Psoas muscle (tissue), 8 donors: ENCODE results near the gene FGR. TPM values are rescaled to one million over a fixed set of nuclear protein-coding genes. Genes with fewer than 3 reads are reported as not detected.
A peak's percentile ranks its signal among the peaks of the same experiment; 100 is the strongest.

Source experiments
- ATAC-seq, 4 donors: fragments of 200-7000 bp; cut with Tn5 transposase; one replicate each; pipeline ENCODE4 v1.9.1; 2020; ENCODE audit warnings: moderate library complexity in 3 of 4, mild to moderate bottlenecking in 2 of 4
- DNase-seq, 2 donors: peaks; one replicate each; pipeline ENCODE4 v3.0.0-alpha.2; 2020
- H3K27ac ChIP-seq: fragments of 200-600 bp; one replicate; pipeline ENCODE4 v1.8.0; 2022
- H3K27me3 ChIP-seq, 3 donors: fragments of 200-600 bp in 1 of 3; one replicate each; pipeline versions ENCODE4 v1.6.1 to v1.8.0; 2013 to 2022; ENCODE audit warnings: low read length in 2 of 3, mild to moderate bottlenecking in 2 of 3, moderate library complexity in 1 of 3; ENCODE audit not compliant: insufficient read depth in 3 of 3
- H3K36me3 ChIP-seq, 2 donors: fragments of 200-600 bp in 1 of 2; one replicate each; pipeline versions ENCODE4 v1.6.1 to v1.8.0; 2013 to 2022; ENCODE audit warnings: low read depth in 1 of 2, mild to moderate bottlenecking in 1 of 2, moderate library complexity in 1 of 2; ENCODE audit not compliant: insufficient read depth in 1 of 2
- H3K4me1 ChIP-seq: fragments of 200-600 bp; one replicate; pipeline ENCODE4 v1.8.0; 2022
- H3K4me3 ChIP-seq: fragments of 200-600 bp; one replicate; pipeline ENCODE4 v1.8.0; 2022; ENCODE audit warnings: mild to moderate bottlenecking
- H3K9me3 ChIP-seq: fragments of 200-600 bp; one replicate; pipeline ENCODE4 v1.8.0; 2022
- WGBS, 3 donors: extraction: QIAGEN DNeasy Blood & Tissue Kit; methylation state at CpG; one replicate each; pipeline versions ENCODE4 v1.1.6 to v1.1.7; 2013; 5-methylcytosine and 5-hydroxymethylcytosine counted together
- intact Hi-C, 2 donors: fragments of 100-400 bp; cut with DNase I; formaldehyde crosslinking; loops; one replicate each; pipeline versions ENCODE4 v1.11.0 to v1.14.2; 2022
- polyA plus RNA-seq, 3 donors: library from polyadenylated mRNA; stranded (reverse); fragments of 200-250 nt; gene quantifications; one replicate each; pipeline ENCODE4 v1.2.3, GENCODE V29; 2013
- total RNA-seq, 4 donors: library from RNA; stranded (reverse); fragmentation: NEBNext Ultra II Directional in 2 of 4; extraction: Animal tissue kit (Norgen Biotek cat#: 25700) in 2 of 4; gene quantifications; one replicate each; pipeline versions ENCODE4 v1.2.1 to v1.2.4, GENCODE V29; 2021 to 2023
- TF ChIP-seq, protein P1 (sequence below): fragments of 200-600 bp; IDR thresholded peaks from one replicate; pipeline ENCODE4 v1.8.0; 2022; ENCODE audit warnings: antibody characterized with exemption
- donor health status: healthy with polysubstance abuse.
- donor health status: DM: no; HTN: no; CAD: no; lungs with moderate emphysema.
- donor health status: Bipolar disorder and iron deficiency.
- donor health status: healthy.
- donor health status: DM: yes; HTN: yes; CAD: no.
- donor health status: DM: no; HTN: no; CAD: no.
- donor health status: DM: no; HTN: no; CAD: no.
- donor health status: DM: yes; HTN: yes; CAD: no.

Gene FGR
- total and polyA plus RNA-seq, 7 donors: 1.3 to 3.8 (median 2.8) TPM

DNA sequence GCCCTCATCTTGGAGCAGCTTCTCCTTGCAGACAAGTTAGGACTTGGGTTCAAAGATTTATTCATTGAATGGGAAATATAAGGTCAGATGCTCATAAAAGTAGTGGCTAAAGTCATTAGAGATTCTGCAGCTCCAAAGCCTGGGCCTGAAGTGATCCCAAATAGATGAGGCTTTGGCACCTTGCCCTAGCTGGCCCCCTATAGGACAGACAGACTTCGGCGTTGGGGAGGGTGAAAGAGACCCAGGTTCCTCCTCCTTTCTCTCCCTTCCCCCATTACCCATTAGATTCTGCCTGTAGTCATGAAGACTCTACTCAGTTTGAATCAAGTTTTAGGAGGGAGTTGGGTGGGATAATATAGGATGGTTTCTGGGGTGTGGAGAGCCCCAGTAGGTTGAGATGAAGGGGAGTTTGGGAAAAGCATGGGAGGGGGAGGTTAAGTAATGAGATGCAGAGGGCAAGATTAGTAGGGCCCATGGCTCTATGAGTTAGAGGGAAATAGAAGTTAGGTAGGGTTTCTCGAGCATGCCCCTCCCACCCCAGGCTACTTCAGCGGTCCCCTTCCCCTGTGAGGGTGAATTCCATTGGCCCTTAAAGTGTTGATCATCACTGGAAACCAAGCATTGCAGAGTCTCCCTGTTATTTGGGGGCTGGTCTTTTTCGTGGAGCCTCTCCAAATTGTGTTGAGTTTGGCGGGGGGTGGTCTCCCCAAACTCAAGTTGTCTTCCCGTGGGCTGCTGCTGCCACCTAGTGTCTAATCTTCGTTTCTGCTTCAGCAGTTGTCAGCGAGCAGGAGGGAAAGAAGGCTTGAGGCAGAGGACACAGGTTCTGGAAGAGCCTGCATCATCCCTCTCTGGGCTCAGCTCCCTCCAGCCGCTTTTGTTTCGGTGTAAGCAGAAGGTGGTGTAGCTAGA is 28.9 kb downstream of the FGR start:
- ATAC-seq (no peak), DNase-seq (no peak)
- TF ChIP-seq, protein P1, sequence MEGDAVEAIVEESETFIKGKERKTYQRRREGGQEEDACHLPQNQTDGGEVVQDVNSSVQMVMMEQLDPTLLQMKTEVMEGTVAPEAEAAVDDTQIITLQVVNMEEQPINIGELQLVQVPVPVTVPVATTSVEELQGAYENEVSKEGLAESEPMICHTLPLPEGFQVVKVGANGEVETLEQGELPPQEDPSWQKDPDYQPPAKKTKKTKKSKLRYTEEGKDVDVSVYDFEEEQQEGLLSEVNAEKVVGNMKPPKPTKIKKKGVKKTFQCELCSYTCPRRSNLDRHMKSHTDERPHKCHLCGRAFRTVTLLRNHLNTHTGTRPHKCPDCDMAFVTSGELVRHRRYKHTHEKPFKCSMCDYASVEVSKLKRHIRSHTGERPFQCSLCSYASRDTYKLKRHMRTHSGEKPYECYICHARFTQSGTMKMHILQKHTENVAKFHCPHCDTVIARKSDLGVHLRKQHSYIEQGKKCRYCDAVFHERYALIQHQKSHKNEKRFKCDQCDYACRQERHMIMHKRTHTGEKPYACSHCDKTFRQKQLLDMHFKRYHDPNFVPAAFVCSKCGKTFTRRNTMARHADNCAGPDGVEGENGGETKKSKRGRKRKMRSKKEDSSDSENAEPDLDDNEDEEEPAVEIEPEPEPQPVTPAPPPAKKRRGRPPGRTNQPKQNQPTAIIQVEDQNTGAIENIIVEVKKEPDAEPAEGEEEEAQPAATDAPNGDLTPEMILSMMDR: peak; percentile 84
- no peak overlapping the region for H3K27ac ChIP-seq
- intact Hi-C loops: loop anchor here (2.0 to 5.0 kb wide), 5 partner anchors 114 to 309 kb away; partner anchors contain the start of genes GPR3 (in 1 of the 2) and WASF2 (in 1 of the 2)
- no peak overlapping the region for H3K4me3 ChIP-seq
- H3K36me3 ChIP-seq: no peaks in the 10 kb centered on the region
- 10 to 16% (median 11%) methylated on average over 11 of the region's 11 CpGs for WGBS, 3 donors
- H3K27me3 ChIP-seq: no peaks in the 10 kb centered on the region
- H3K4me1 ChIP-seq: peaks cover 3% of the 10 kb centered on the region
- H3K9me3 ChIP-seq: no peaks in the 10 kb centered on the region

DNA sequence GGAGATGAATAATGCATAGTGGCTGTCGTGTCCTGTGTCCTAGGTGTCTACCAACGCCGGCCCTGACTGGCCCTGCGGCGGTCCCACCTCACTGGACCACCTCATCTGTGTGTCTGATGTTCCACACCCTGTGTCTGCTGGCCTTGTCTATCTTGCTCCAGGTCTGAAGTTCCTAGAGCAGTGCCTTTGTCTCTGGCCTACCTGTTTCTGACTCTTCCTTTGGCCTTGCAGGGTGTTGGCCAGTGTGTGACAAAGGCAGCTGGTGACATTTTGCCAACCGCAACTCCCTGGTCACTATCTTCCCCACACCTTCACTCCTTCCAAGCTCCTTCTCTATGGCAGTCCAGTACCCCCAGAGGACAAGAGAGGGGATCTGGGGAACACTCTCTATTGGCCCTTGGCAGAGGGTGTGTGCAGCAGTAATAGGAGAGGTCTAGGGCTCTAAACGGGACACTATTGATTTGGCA is 29.7 kb downstream of the FGR start:
- 74 to 79% (median 74%) methylated on average over 7 of the region's 7 CpGs for WGBS, 3 donors
- DNase-seq (no peak), ATAC-seq (no peak)
- Histone ChIP-seq H3K27me3 (no peaks in the 10 kb centered on the region), H3K27ac (no peak overlapping the region), H3K9me3 (no peaks in the 10 kb centered on the region), H3K36me3 (no peaks in the 10 kb centered on the region), H3K4me3 (no peak overlapping the region), H3K4me1 (peaks cover 10% of the 10 kb centered on the region)
- TF ChIP-seq, protein P1: no peak
- intact Hi-C loops: loop anchor here (5.0 kb wide), 3 partner anchors 113 to 308 kb away; partner anchors contain the start of gene WASF2 (in 1 of the 2)

DNA sequence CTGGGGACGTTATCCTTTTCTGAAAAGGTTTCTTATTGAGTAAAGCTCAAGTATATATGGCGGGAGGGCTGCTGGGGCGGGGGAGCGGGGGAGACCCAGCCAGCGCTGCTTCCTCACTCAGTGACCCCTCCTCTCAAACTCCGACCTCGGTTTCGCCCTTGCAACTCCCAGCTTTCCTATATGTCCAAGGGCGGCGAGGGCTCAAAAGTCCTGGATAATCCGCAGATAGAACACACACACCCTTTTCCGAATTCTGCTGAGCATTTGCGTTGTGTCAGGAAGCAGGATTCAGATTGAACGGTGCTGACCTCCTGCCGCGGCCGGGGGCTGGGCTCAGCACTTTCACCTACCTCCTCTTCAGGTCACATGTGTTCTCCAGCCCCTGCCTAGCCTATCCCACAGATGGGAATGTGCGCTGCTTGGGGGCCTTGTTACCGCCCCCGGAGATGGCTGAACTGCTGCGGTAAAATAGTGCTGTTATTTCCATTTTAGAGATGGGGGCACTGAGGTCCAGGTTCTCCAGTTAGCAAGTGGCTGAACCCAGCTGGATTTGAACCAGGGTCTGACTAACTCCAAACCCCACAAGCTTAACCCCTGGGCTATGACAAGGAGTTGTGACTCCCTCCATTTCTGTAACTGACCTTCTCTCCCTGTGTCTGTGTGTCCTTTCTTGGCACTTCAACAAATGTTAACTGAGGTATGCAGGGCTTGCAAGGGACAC is 30.2 kb downstream of the FGR start:
- H3K27ac ChIP-seq: peak overlapping the region; percentile 99
- WGBS, 3 donors: 55 to 56% (median 56%) methylated on average over 21 of the region's 21 CpGs
- peak overlapping the region; percentile 99 for H3K4me3 ChIP-seq
- intact Hi-C loops: loop anchor here (5.0 kb wide), 4 partner anchors 47 to 307 kb away; partner anchors contain the start of gene WASF2 (in 1 of the 2)
- no peaks in the 10 kb centered on the region for H3K36me3 ChIP-seq
- DNase-seq (no peak), ATAC-seq (no peak)
- no peaks in the 10 kb centered on the region for H3K9me3 ChIP-seq
- H3K27me3 ChIP-seq: no peaks in the 10 kb centered on the region
- H3K4me1 ChIP-seq: peaks cover 16% of the 10 kb centered on the region
- TF ChIP-seq, protein P1: no peak

DNA sequence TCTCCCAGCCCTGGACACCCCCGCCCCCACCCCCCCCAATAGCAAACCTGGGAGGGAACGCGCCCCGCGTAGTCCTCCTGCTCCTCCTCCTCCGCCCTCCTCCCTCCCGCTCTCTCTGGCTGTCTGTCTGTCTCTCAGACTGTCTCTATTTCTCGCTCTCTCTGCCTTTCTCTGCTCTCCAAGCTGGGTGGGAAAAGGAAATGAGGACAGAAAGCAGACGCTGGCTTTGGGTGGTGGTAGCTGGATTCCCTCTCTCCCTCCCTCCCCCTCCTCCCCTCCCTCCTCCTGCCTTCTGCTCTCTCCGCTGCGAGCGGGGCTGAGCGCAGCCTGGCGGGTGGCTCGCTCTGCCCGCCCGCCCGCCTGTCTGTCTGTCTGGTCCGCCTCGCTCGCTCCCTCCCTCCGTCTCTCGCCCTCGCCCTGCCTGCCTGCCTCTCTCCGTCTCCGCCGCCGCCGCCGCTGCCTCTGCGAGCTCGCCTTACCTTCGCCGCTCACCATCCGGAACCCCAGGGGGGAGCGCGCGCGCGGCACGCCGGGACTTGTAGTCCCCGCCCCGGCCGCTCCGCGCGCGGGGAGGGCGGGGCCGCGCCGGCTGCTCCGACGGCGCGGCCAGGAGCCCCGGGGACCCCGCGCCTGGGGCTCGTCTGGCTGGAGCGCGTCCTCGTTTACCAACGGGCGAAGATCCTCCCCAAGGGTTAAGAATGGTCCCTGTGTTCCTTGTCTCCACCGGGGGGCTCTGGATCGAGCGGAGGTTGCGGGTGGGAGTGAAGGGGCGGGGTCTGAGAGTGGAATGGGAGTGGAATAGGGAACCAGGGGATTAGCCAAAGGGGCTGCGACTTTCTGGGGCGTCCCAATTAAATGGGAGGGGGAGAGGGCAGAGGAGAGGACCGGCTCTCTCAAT is 31.1 kb downstream of the FGR start, which contains the start of gene AHDC1:
Gene AHDC1, minus strand, starts transcription at position 464 of the 898 bp plus-strand sequence. CDS start 52,029 bp downstream, outside the sequence.
- H3K9me3 ChIP-seq: no peaks in the 10 kb centered on the region
- H3K36me3 ChIP-seq: no peaks in the 10 kb centered on the region
- peak; percentile 94 to 96 for DNase-seq
- TF ChIP-seq, protein P1: no peak
- WGBS, 3 donors: 1 to 2% (median 1%) methylated on average over 61 to 74 of the region's 74 CpGs
- no peaks in the 10 kb centered on the region for H3K27me3 ChIP-seq
- intact Hi-C loops: loop anchor here (2.0 to 5.0 kb wide), 4 partner anchors 47 to 203 kb away; no protein-coding TSS in a partner anchor
- H3K27ac ChIP-seq: peak within 1 kb of the TSS; percentile 99
- H3K4me3 ChIP-seq: peak within 1 kb of the TSS; percentile 99
- ATAC-seq: peak; percentile 68 to 75 (median 70)
- peaks cover 23% of the 10 kb centered on the region for H3K4me1 ChIP-seq
